ENCODE measurements around the gene TTC7B. TPM values are rescaled to one million over a fixed set of nuclear protein-coding genes. Genes with fewer than 3 reads are reported as not detected.

TTC7B gene
- total and polyA plus RNA-seq, 9 of the 15 experiments (the other 6 are each of a cell fraction or from before 2014, with no cell fraction given), result 2.2 to 77.2 (median 36.7) TPM

DNA sequence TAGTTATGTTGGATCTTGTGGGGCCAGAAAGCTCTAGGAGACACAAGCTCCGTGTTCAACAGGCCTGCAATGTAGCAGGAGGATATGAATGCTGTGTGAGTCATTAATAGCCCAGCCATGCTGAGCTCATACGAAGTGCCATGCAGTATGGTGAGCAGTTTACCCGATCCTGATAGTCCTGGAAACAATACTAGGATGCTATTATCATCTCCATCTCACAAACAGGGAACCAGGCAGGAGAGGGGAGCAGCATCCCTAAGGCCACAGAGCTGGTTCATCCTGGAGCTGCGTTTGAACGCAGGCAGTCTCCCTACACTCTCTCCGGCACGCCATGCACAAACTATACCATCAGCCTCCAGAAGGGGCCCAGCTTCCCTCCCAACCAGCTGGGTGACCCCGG is 20.5 kb downstream of the TTC7B start:
- POLR2A ChIA-PET, result interaction anchor here (0.7 to 2.2 kb wide), 4 partner anchors 9 to 18 kb away, joined by 3 to 10 read pairs (median 6); no protein-coding TSS in a partner anchor
- Histone ChIP-seq H3K27me3 (ENCODE audit: control insufficient read depth in 2 of 2, insufficient read depth in 2 of 2, low read length in 2 of 2) (no peaks in the 10 kb centered on the region), H3K27ac (ENCODE audit: extremely low read depth, low read depth, low read length) (no peak overlapping the region; the same call in 2 of the 3 replicates), H3K36me3 (ENCODE audit: control insufficient read depth, insufficient read depth, low read length) (peaks cover 6% of the 10 kb centered on the region; the same call in 2 of the 3 replicates), H2AFZ (ENCODE audit: low read depth, low read length) (no peak overlapping the region), H4K20me1 (replicated peaks; ENCODE audit: control insufficient read depth, insufficient read depth, low read length) (no peaks in the 10 kb centered on the region; the same call in 1 of the 2 replicates), H3K4me2 (ENCODE audit: insufficient read depth, low read length) (no peak overlapping the region), H3K4me3 (no peak overlapping the region), H3K9me3 (replicated peaks; ENCODE audit: control insufficient read depth, insufficient read depth, low read depth, low read length) (no peaks in the 10 kb centered on the region), H3K4me1 (replicated peaks in 1 of 2; ENCODE audit: control insufficient read depth in 2 of 2, insufficient read depth in 2 of 2, low read length in 2 of 2) (peaks cover 16 to 25% of the 10 kb centered on the region in 2 experiments; a peak in 4 of 5 replicates), H3K79me2 (ENCODE audit: control insufficient read depth, insufficient read depth, low read length) (peaks cover 70% of the 10 kb centered on the region), H3K9ac (ENCODE audit: insufficient read depth in 1 of 2, low read depth in 2 of 2, low read length in 2 of 2) (peak overlapping the region in 1 of 2 experiments; percentile 22; a peak in 1 of 4 replicates), H3K9me1 (ENCODE audit: control insufficient read depth, insufficient read depth, low read length) (no peaks in the 10 kb centered on the region)
- WGBS (ENCODE audit: insufficient coverage, low coverage, missing lambda C conversion rate), result 71% methylated on average over 8 of the region's 8 CpGs
- in situ Hi-C loops (cut with MboI), result no loop called here
- FAIRE-seq, result no peak
- no peak for DNase-seq (ENCODE audit: extremely low read depth in 1 of 4, low spot score in 3 of 4)
- no peak for ATAC-seq
- intact Hi-C loops (cut with micrococcal nuclease), result no loop called here
- TF ChIP-seq NR2C2 (CRISPR knock-in tag; IDR thresholded peaks at IDR 0.05), result no peak
- TF ChIP-seq NR2C2 (tag; IDR thresholded peaks at IDR 0.05), result peak; percentile 2; the same call in 1 of the 2 replicates
- no peak for TF ChIP-seq MED1 (CRISPR knock-in tag; IDR thresholded peaks at IDR 0.05; ENCODE audit: borderline replicate concordance)
- CTCF ChIA-PET (ENCODE audit: low intra/inter-chr PET ratio), result no interaction called here
- no TSS peak for BruUV-seq (replicated peaks)

- Histone ChIP-seq H2AFZ (ENCODE audit: low read depth, low read length) (no peak overlapping the region), H3K27ac (ENCODE audit: extremely low read depth, low read depth, low read length) (no peak overlapping the region), H3K9ac (ENCODE audit: insufficient read depth in 1 of 2, low read depth in 2 of 2, low read length in 2 of 2) (no peak overlapping the region; a peak in 1 of 4 replicates), H3K4me1 (replicated peaks in 1 of 2; ENCODE audit: control insufficient read depth in 2 of 2, insufficient read depth in 2 of 2, low read length in 2 of 2) (peaks cover 4 to 6% of the 10 kb centered on the region in 2 experiments; a peak in 4 of 5 replicates), H4K20me1 (replicated peaks; ENCODE audit: control insufficient read depth, insufficient read depth, low read length) (no peaks in the 10 kb centered on the region; the same call in 1 of the 2 replicates), H3K9me1 (ENCODE audit: control insufficient read depth, insufficient read depth, low read length) (no peaks in the 10 kb centered on the region), H3K9me3 (replicated peaks; ENCODE audit: control insufficient read depth, insufficient read depth, low read depth, low read length) (no peaks in the 10 kb centered on the region), H3K4me3 (no peak overlapping the region), H3K79me2 (ENCODE audit: control insufficient read depth, insufficient read depth, low read length) (peaks cover 46% of the 10 kb centered on the region), H3K27me3 (ENCODE audit: control insufficient read depth in 2 of 2, insufficient read depth in 2 of 2, low read length in 2 of 2) (no peaks in the 10 kb centered on the region), H3K36me3 (ENCODE audit: control insufficient read depth, insufficient read depth, low read length) (no peaks in the 10 kb centered on the region; the same call in 2 of the 3 replicates), H3K4me2 (ENCODE audit: insufficient read depth, low read length) (no peak overlapping the region)
- intact Hi-C loops (cut with micrococcal nuclease) (no loop called here), in situ Hi-C loops (cut with MboI) (no loop called here)
- FAIRE-seq (no peak), DNase-seq (ENCODE audit: extremely low read depth in 1 of 4, low spot score in 3 of 4) (no peak), ATAC-seq (no peak)
- ChIA-PET POLR2A (interaction anchor here (0.9 to 1.2 kb wide), 2 partner anchors 13 to 20 kb away, joined by 3 to 4 read pairs; no protein-coding TSS in a partner anchor), CTCF (ENCODE audit: low intra/inter-chr PET ratio) (no interaction called here)
- no TSS peak for BruUV-seq (replicated peaks)
- WGBS (ENCODE audit: insufficient coverage, low coverage, missing lambda C conversion rate), result 93% methylated on average over 11 of the region's 12 CpGs
- TF ChIP-seq SMAD4 (CRISPR knock-in tag; conservative IDR thresholded peaks at IDR 0.05), result no peak
- no peak for TF ChIP-seq CSDE1 (IDR thresholded peaks at IDR 0.05)
- TF ChIP-seq ZBTB8A (IDR thresholded peaks at IDR 0.05; ENCODE audit: partially characterized antibody), result no peak
- TF ChIP-seq FUS (optimal IDR thresholded peaks at IDR 0.05; ENCODE audit: low read depth, low read length), result no peak
- TF ChIP-seq SMC3 (conservative IDR thresholded peaks at IDR 0.05; ENCODE audit: insufficient read depth, low read depth, low read length), result no peak
- TF ChIP-seq, protein P1, sequence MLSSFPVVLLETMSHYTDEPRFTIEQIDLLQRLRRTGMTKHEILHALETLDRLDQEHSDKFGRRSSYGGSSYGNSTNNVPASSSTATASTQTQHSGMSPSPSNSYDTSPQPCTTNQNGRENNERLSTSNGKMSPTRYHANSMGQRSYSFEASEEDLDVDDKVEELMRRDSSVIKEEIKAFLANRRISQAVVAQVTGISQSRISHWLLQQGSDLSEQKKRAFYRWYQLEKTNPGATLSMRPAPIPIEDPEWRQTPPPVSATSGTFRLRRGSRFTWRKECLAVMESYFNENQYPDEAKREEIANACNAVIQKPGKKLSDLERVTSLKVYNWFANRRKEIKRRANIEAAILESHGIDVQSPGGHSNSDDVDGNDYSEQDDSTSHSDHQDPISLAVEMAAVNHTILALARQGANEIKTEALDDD (IDR thresholded peaks at IDR 0.05), result no peak
- TF ChIP-seq ZBTB49 (CRISPR knock-in tag; IDR thresholded peaks at IDR 0.05; ENCODE audit: borderline replicate concordance), result no peak
Measured at GRCh38 chr14:90791486-90791885, 24.7 kb downstream of the TTC7B start.

Measured in K562 (cell line).